H9 (cell line): ENCODE data around the gene ZNF124. TPM values are rescaled to one million over a fixed set of nuclear protein-coding genes. Genes with fewer than 3 reads are reported as not detected.

Experiments
- DNase-seq: peaks from one replicate; pipeline ENCODE4 v3.0.0-alpha.2; 2017
- H2AFZ ChIP-seq: one replicate; pipeline ENCODE4 v1.6.1; 2013; ENCODE audit warnings: mild to moderate bottlenecking, low read length, control low read depth, moderate library complexity
- H2AK5ac ChIP-seq: 2 replicates; pipeline ENCODE4 v1.6.1; 2013; ENCODE audit warnings: low read length, control low read depth, mixed read lengths; ENCODE audit not compliant: insufficient read length
- H2BK120ac ChIP-seq: one replicate; pipeline ENCODE4 v1.6.1; 2013; ENCODE audit warnings: low read depth, mild to moderate bottlenecking, low read length, control low read depth, inconsistent platforms; ENCODE audit not compliant: poor library complexity, severe bottlenecking
- H2BK12ac ChIP-seq: 2 replicates; pipeline ENCODE4 v1.6.1; 2013; ENCODE audit warnings: low read length, control low read depth, mixed read lengths, low read depth; ENCODE audit not compliant: insufficient read length
- H2BK15ac ChIP-seq: 2 replicates; pipeline ENCODE4 v1.6.1; 2013; ENCODE audit warnings: low read depth, low read length, control low read depth
- H2BK20ac ChIP-seq: one replicate; pipeline ENCODE4 v1.6.1; 2013; ENCODE audit warnings: low read depth, mild to moderate bottlenecking, low read length, control low read depth, inconsistent platforms; ENCODE audit not compliant: poor library complexity, severe bottlenecking
- H2BK5ac ChIP-seq: 2 replicates; pipeline ENCODE4 v1.6.1; 2013; ENCODE audit warnings: low read length, control low read depth, mixed read lengths; ENCODE audit not compliant: insufficient read length
- H3K14ac ChIP-seq: 2 replicates; pipeline ENCODE4 v1.6.1; 2013; ENCODE audit warnings: low read length, control low read depth; ENCODE audit not compliant: insufficient read depth
- H3K18ac ChIP-seq: 2 replicates; pipeline ENCODE4 v1.6.1; 2013; ENCODE audit warnings: low read depth, mild to moderate bottlenecking, mixed read lengths, low read length, control low read depth; ENCODE audit not compliant: insufficient read length
- H3K23ac ChIP-seq: 2 replicates; pipeline ENCODE4 v1.6.1; 2013; ENCODE audit warnings: low read length, control low read depth, mixed read lengths, low read depth; ENCODE audit not compliant: insufficient read length
- H3K23me2 ChIP-seq: 2 replicates; pipeline ENCODE4 v1.6.1; 2013; ENCODE audit warnings: low read depth, mild to moderate bottlenecking, mixed read lengths, low read length, control low read depth; ENCODE audit not compliant: insufficient read length, poor library complexity, severe bottlenecking
- H3K27ac ChIP-seq: 2 replicates; pipeline ENCODE4 v1.5.1; 2013; ENCODE audit warnings: low read length, control low read depth, mixed read lengths, low read depth; ENCODE audit not compliant: insufficient read length
- H3K27me3 ChIP-seq: 2 replicates; pipeline ENCODE4 v1.6.1; 2013; ENCODE audit warnings: low read length, control low read depth, inconsistent platforms; ENCODE audit not compliant: insufficient read depth
- H3K4ac ChIP-seq: 2 replicates; pipeline ENCODE4 v1.6.1; 2013; ENCODE audit warnings: low read depth, mild to moderate bottlenecking, control low read depth, inconsistent platforms, low read length, moderate library complexity
- H3K4me1 ChIP-seq: 2 replicates; pipeline ENCODE4 v1.6.1; 2013; ENCODE audit warnings: low read length, control low read depth, inconsistent platforms; ENCODE audit not compliant: insufficient read depth
- H3K4me2 ChIP-seq: 2 replicates; pipeline ENCODE4 v1.6.1; 2013; ENCODE audit warnings: low read length, control low read depth, mixed read lengths; ENCODE audit not compliant: insufficient read length, insufficient read depth
- H3K56ac ChIP-seq: 2 replicates; pipeline ENCODE4 v1.6.1; 2013; ENCODE audit warnings: low read depth, mild to moderate bottlenecking, mixed read lengths, low read length, control low read depth; ENCODE audit not compliant: insufficient read length
- H3K79me1 ChIP-seq: 2 replicates; pipeline ENCODE4 v1.6.1; 2013; ENCODE audit warnings: low read depth, mild to moderate bottlenecking, moderate library complexity, low read length, control low read depth, inconsistent platforms; ENCODE audit not compliant: insufficient read depth, poor library complexity, severe bottlenecking
- H3K79me2 ChIP-seq: 2 replicates; pipeline ENCODE4 v1.6.1; 2013; ENCODE audit warnings: low read length, control low read depth, inconsistent platforms; ENCODE audit not compliant: insufficient read depth
- H3K9ac ChIP-seq: 2 replicates; pipeline ENCODE4 v1.6.1; 2013; ENCODE audit warnings: low read length, control low read depth, mixed read lengths; ENCODE audit not compliant: insufficient read length; ENCODE audit errors: extremely low read depth
- H3K9me3 ChIP-seq: one replicate; pipeline ENCODE4 v1.6.1; 2013; ENCODE audit warnings: low read depth, low read length, inconsistent platforms; ENCODE audit not compliant: control insufficient read depth
- H3T11ph ChIP-seq: one replicate; pipeline ENCODE4 v1.6.1; 2013; ENCODE audit warnings: mild to moderate bottlenecking, low read length, control low read depth, inconsistent platforms
- H4K20me1 ChIP-seq: one replicate; pipeline ENCODE4 v1.6.1; 2013; ENCODE audit not compliant: control insufficient read depth, insufficient read length, insufficient read depth
- H4K5ac ChIP-seq: 2 replicates; pipeline ENCODE4 v1.6.1; 2013; ENCODE audit warnings: low read depth, mild to moderate bottlenecking, mixed read lengths, low read length, control low read depth; ENCODE audit not compliant: insufficient read length
- H4K8ac ChIP-seq: replicated peaks from 2 replicates; pipeline ENCODE4 v1.6.1; 2013; ENCODE audit warnings: low read length, control low read depth, mixed read lengths, low read depth; ENCODE audit not compliant: insufficient read length
- H4K91ac ChIP-seq: 2 replicates; pipeline ENCODE4 v1.6.1; 2013; ENCODE audit warnings: low read depth, mild to moderate bottlenecking, moderate library complexity, mixed read lengths, low read length, control low read depth; ENCODE audit not compliant: insufficient read length
- H3K27ac Mint-ChIP-seq, 3 experiments: 2 replicates in 2 of 3; 3 replicates in 1 of 3; pipeline ENCODE4 v1.8.0; 2020 to 2021; ENCODE audit warnings: mixed read lengths in 3 of 3, mild to moderate bottlenecking in 1 of 3, moderate library complexity in 1 of 3
- H3K27me3 Mint-ChIP-seq: 2 replicates; pipeline ENCODE4 v1.8.0; 2021; ENCODE audit warnings: low read depth, mild to moderate bottlenecking, moderate library complexity, mixed read lengths
- H3K36me3 Mint-ChIP-seq, 3 experiments: 2 replicates in 2 of 3; 3 replicates in 1 of 3; pipeline ENCODE4 v1.8.0; 2020 to 2021; ENCODE audit warnings: low read depth in 3 of 3, mixed read lengths in 3 of 3; ENCODE audit not compliant: insufficient read depth in 1 of 3
- H3K4me1 Mint-ChIP-seq, 2 experiments: 2 replicates each; pipeline ENCODE4 v1.8.0; 2020; ENCODE audit warnings: mixed read lengths in 2 of 2
- H3K4me3 Mint-ChIP-seq, 2 experiments: 2 replicates in 1 of 2; 3 replicates in 1 of 2; pipeline ENCODE4 v1.8.0; 2020 to 2021; ENCODE audit warnings: mild to moderate bottlenecking in 2 of 2, mixed read lengths in 2 of 2, moderate library complexity in 1 of 2
- H3K9me3 Mint-ChIP-seq, 2 experiments: 2 replicates in 1 of 2; 3 replicates in 1 of 2; pipeline ENCODE4 v1.8.0; 2020; ENCODE audit warnings: mild to moderate bottlenecking in 2 of 2, mixed read lengths in 2 of 2, moderate library complexity in 1 of 2
- CTCF ChIP-seq: fragments of 200-600 bp; sonication (generic); conservative IDR thresholded peaks from 3 replicates; pipeline ENCODE4 v1.8.0; 2021; ENCODE audit warnings: antibody characterized with exemption, mild to moderate bottlenecking
- whole genome bisulfite sequencing: extraction: QIAGEN DNeasy Blood & Tissue Kit; methylation state at CpG from one replicate; pipeline ENCODE4 v1.1.7; 2013; ENCODE audit warnings: missing lambda C conversion rate, low lambda C conversion rate, mixed read lengths; ENCODE audit not compliant: insufficient read length; ENCODE audit errors: extremely low coverage; 5-methylcytosine and 5-hydroxymethylcytosine counted together
- total RNA-seq: library from RNA; stranded (reverse); gene quantifications from 2 replicates; pipeline ENCODE4 v1.2.1, GENCODE V29; 2021

ZNF124 gene
- total RNA-seq, 1 experiment from 2014 or later: 50.6 TPM

DNA sequence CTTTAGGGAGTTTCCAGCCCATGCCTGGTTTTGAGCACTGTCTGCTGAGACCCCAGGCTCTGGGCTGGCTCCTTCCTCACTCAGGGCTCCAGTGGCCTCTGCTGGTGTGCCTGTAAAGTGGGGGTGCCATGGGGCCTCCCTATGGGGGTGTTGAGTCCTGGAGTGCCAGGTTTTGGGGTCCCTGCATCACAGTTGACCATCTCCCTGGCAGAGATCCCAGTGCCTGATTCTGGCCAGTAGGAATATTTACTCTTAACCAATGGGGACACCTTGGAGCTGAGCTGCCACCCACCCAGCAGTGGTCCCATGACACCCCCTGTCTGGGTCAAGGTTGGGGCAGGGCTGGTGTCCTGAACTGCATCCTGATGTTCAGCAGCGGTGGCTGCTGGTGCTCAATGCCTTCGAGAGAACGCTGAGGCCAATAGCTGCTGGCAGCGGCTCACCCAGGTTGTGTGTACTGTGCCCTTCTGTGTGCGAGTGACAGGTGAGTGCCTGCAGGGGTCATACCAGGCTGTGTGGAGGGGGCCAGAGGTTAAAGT is 58.0 kb downstream of the ZNF124 start:
- no peak overlapping the region for H4K5ac ChIP-seq
- H3T11ph ChIP-seq: no peak overlapping the region
- H2AK5ac ChIP-seq: no peak overlapping the region
- no peak overlapping the region for H3K9ac ChIP-seq
- H2AFZ ChIP-seq: no peak overlapping the region
- no peak overlapping the region for H2BK20ac ChIP-seq
- no peak overlapping the region for H3K27ac ChIP-seq
- H3K4me1 ChIP-seq: no peaks in the 10 kb centered on the region; the same call in 1 of the 2 replicates
- Mint-ChIP-seq H3K9me3 (peaks cover 0 to 3% of the 10 kb centered on the region in 2 experiments; a peak in 4 of 5 replicates), H3K4me1 (peaks cover 4 to 11% of the 10 kb centered on the region in 2 experiments), H3K27ac (no peak overlapping the region), H3K27me3 (peaks cover 49% of the 10 kb centered on the region), H3K4me3 (no peak overlapping the region), H3K36me3 (peaks cover 0 to 4% (median 0%) of the 10 kb centered on the region in 3 experiments; a peak in 3 of 7 replicates)
- H2BK12ac ChIP-seq: no peak overlapping the region
- no peak for TF ChIP-seq CTCF
- no peaks in the 10 kb centered on the region for H4K20me1 ChIP-seq
- H4K91ac ChIP-seq: no peak overlapping the region
- H3K23me2 ChIP-seq: peaks cover 8% of the 10 kb centered on the region
- H3K18ac ChIP-seq: no peak overlapping the region
- no peaks in the 10 kb centered on the region for H3K9me3 ChIP-seq
- no peaks in the 10 kb centered on the region for H3K79me1 ChIP-seq
- no peak overlapping the region for H3K4ac ChIP-seq
- no peak for DNase-seq
- H3K23ac ChIP-seq: no peak overlapping the region
- H4K8ac ChIP-seq: no peak overlapping the region
- H3K27me3 ChIP-seq: peaks cover 4% of the 10 kb centered on the region; the same call in 1 of the 2 replicates
- no peak overlapping the region for H3K56ac ChIP-seq
- H3K4me2 ChIP-seq: no peak overlapping the region
- H3K79me2 ChIP-seq: no peaks in the 10 kb centered on the region
- no peak overlapping the region; the same call in 1 of the 2 replicates for H3K14ac ChIP-seq
- no peak overlapping the region for H2BK15ac ChIP-seq
- no CpG with 5 or more reads among the region's 5 CpGs for whole genome bisulfite sequencing
- H2BK5ac ChIP-seq: no peak overlapping the region
- H2BK120ac ChIP-seq: no peak overlapping the region
